Measurements from ENCODE around the gene FHIT. TPM values are rescaled to one million over a fixed set of nuclear protein-coding genes. Genes with fewer than 3 reads are reported as not detected.

The FHIT gene
- total RNA-seq, 1 experiment from 2014 or later, result 3.6 TPM

GRCh38 chr3:59800481-59800880 lies 1450.8 kb downstream of the FHIT start:
- no peaks in the 10 kb centered on the region for H3K27me3 ChIP-seq (ENCODE audit: low read length)
- H3K4me2 ChIP-seq (ENCODE audit: low read length), result no peak overlapping the region
- no TSS peak for BruUV-seq (replicated peaks)
- no peak overlapping the region for H3K9ac ChIP-seq (ENCODE audit: low read length)
- H3K9me2 ChIP-seq (replicated peaks; ENCODE audit: low read length), result no peaks in the 10 kb centered on the region
- ATAC-seq (no peak), DNase-seq (no peak)
- TF ChIP-seq EZH2 (IDR thresholded peaks at IDR 0.05; ENCODE audit: low read length, unreplicated experiment) (no peak), EZH2phosphoT487 (IDR thresholded peaks at IDR 0.05; ENCODE audit: borderline replicate concordance, low read length) (no peak), CTCF (conservative IDR thresholded peaks at IDR 0.05; ENCODE audit: low read depth, low read length) (no peak)
- intact Hi-C loops (cut with micrococcal nuclease), result no loop called here
- H2AFZ ChIP-seq (ENCODE audit: low read length), result no peak overlapping the region
- no peaks in the 10 kb centered on the region for H3K36me3 ChIP-seq (ENCODE audit: low read depth, low read length)
- H3K9me3 ChIP-seq (ENCODE audit: low read length), result no peaks in the 10 kb centered on the region
- no peaks in the 10 kb centered on the region for H3F3A ChIP-seq (ENCODE audit: low read length, unreplicated experiment)
- H3K79me2 ChIP-seq (ENCODE audit: low read length), result no peaks in the 10 kb centered on the region
- ChIA-PET POLR2A (ENCODE audit: unreplicated experiment) (no interaction called here), CTCF (no interaction called here)
- no peak overlapping the region for H3K4me3 ChIP-seq (ENCODE audit: low read length)
- no peaks in the 10 kb centered on the region for H4K20me1 ChIP-seq (ENCODE audit: low read length)
- no peaks in the 10 kb centered on the region for H3K4me1 ChIP-seq (ENCODE audit: insufficient read depth, low read length)
- H3K27ac ChIP-seq (ENCODE audit: low read length), result no peak overlapping the region

GRCh38 chr3:59798372-59799086 lies 1452.7 kb downstream of the FHIT start:
- H3K27me3 ChIP-seq (ENCODE audit: low read length), result no peaks in the 10 kb centered on the region
- H3K4me1 ChIP-seq (ENCODE audit: insufficient read depth, low read length), result no peaks in the 10 kb centered on the region
- H3K9me2 ChIP-seq (replicated peaks; ENCODE audit: low read length), result no peaks in the 10 kb centered on the region
- H2AFZ ChIP-seq (ENCODE audit: low read length), result no peak overlapping the region
- H4K20me1 ChIP-seq (ENCODE audit: low read length), result no peaks in the 10 kb centered on the region
- H3K36me3 ChIP-seq (ENCODE audit: low read depth, low read length), result no peaks in the 10 kb centered on the region
- no peak overlapping the region for H3K4me3 ChIP-seq (ENCODE audit: low read length)
- ATAC-seq (no peak), DNase-seq (no peak)
- no peak overlapping the region for H3K9ac ChIP-seq (ENCODE audit: low read length)
- no peak overlapping the region for H3K4me2 ChIP-seq (ENCODE audit: low read length)
- CTCF ChIA-PET, result no interaction called here
- H3K79me2 ChIP-seq (ENCODE audit: low read length), result no peaks in the 10 kb centered on the region
- intact Hi-C loops (cut with micrococcal nuclease), result no loop called here
- H3K27ac ChIP-seq (ENCODE audit: low read length), result no peak overlapping the region
- no TSS peak for BruUV-seq (replicated peaks)
- no peaks in the 10 kb centered on the region for H3K9me3 ChIP-seq (ENCODE audit: low read length)
- POLR2A ChIA-PET (ENCODE audit: unreplicated experiment), result no interaction called here
- no peaks in the 10 kb centered on the region for H3F3A ChIP-seq (ENCODE audit: low read length, unreplicated experiment)
- no peak for TF ChIP-seq EZH2phosphoT487 (IDR thresholded peaks at IDR 0.05; ENCODE audit: borderline replicate concordance, low read length)
- TF ChIP-seq CTCF (conservative IDR thresholded peaks at IDR 0.05; ENCODE audit: low read depth, low read length), result no peak
- TF ChIP-seq EZH2 (IDR thresholded peaks at IDR 0.05; ENCODE audit: low read length, unreplicated experiment), result no peak

GRCh38 chr3:59797533-59797932 lies 1453.7 kb downstream of the FHIT start:
- H3K9ac ChIP-seq (ENCODE audit: low read length), result no peak overlapping the region
- H3K4me2 ChIP-seq (ENCODE audit: low read length), result no peak overlapping the region
- no peak overlapping the region for H3K27ac ChIP-seq (ENCODE audit: low read length)
- no peak for ATAC-seq
- H4K20me1 ChIP-seq (ENCODE audit: low read length), result no peaks in the 10 kb centered on the region
- no peaks in the 10 kb centered on the region for H3K27me3 ChIP-seq (ENCODE audit: low read length)
- H3K79me2 ChIP-seq (ENCODE audit: low read length), result no peaks in the 10 kb centered on the region
- no peaks in the 10 kb centered on the region for H3K4me1 ChIP-seq (ENCODE audit: insufficient read depth, low read length)
- H3K36me3 ChIP-seq (ENCODE audit: low read depth, low read length), result no peaks in the 10 kb centered on the region
- H3K4me3 ChIP-seq (ENCODE audit: low read length), result no peak overlapping the region
- no peaks in the 10 kb centered on the region for H3K9me3 ChIP-seq (ENCODE audit: low read length)
- no peaks in the 10 kb centered on the region for H3K9me2 ChIP-seq (replicated peaks; ENCODE audit: low read length)
- POLR2A ChIA-PET (ENCODE audit: unreplicated experiment), result interaction anchor here (0.6 kb wide), 1 partner anchor 150 kb away, joined by 8 read pairs; no protein-coding TSS in a partner anchor
- no peak for DNase-seq
- TF ChIP-seq EZH2 (IDR thresholded peaks at IDR 0.05; ENCODE audit: low read length, unreplicated experiment) (no peak), EZH2phosphoT487 (IDR thresholded peaks at IDR 0.05; ENCODE audit: borderline replicate concordance, low read length) (no peak), CTCF (conservative IDR thresholded peaks at IDR 0.05; ENCODE audit: low read depth, low read length) (no peak)
- no peak overlapping the region for H2AFZ ChIP-seq (ENCODE audit: low read length)
- CTCF ChIA-PET, result no interaction called here
- intact Hi-C loops (cut with micrococcal nuclease), result no loop called here
- BruUV-seq (replicated peaks), result no TSS peak
- H3F3A ChIP-seq (ENCODE audit: low read length, unreplicated experiment), result no peaks in the 10 kb centered on the region

All from PC-3 (cell line).